Stimulated activated CD8-positive, alpha-beta memory T cell treated with anti-CD3 and anti-CD28 coated beads, Interleukin-12 subunit alpha, Interleukin-12 subunit beta, amount 100 ng/mL, for 1 hour (primary cell): Measurements from ENCODE around the gene MAML3.

Source experiments
- DNase-seq: peaks from one replicate; pipeline ENCODE4 v3.0.0-alpha.2; 2020; ENCODE audit warnings: low read depth

The MAML3 gene

DNA sequence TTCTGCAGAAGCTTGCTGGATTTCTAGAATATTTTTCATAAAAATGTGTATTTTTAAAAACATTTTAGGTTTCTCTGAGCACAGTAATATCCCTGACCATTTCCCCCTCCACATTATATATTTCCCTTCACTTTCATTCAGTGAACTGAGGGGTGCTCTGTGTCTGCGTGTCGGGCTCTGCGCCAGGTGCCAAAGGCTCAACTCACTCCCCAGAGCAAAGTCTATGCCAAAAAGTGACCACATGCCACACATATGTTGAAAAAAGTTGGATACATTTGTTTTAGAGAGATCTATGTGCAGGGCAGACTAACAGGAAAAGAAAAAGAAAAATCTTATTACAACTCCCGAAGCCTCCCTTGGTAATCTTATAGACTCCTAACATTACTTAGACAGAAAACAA lies 254.6 kb downstream of the MAML3 start:
- DNase-seq, result no peak

- no peak for DNase-seq
Measured at GRCh38 chr4:139898293-139898692, 255.7 kb downstream of the MAML3 start.

DNA sequence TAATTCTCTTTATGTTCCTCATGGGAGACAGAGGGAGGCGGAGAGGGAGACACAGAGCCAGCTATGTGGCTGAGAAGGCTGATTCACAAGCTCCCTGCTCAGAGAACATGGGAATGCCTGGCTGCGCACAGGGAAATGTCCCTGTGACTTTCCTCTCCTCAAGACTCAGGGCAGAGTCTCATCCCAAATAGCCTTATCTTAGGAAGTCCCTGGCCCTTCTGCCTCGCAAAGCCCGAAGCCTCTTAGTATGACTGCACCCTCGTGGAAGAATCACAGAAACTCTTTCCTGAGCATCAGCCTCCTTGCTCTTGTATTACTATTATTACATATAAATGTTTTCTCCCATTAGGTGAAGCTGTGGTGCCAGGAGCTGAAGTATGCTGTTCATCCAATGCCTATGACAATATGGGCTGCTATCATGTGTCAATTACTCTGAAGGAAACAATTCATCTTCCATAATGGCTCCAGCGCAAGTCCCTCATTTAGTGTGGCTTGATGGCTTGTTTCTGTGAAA lies 257.8 kb downstream of the MAML3 start:
- no peak for DNase-seq

DNA sequence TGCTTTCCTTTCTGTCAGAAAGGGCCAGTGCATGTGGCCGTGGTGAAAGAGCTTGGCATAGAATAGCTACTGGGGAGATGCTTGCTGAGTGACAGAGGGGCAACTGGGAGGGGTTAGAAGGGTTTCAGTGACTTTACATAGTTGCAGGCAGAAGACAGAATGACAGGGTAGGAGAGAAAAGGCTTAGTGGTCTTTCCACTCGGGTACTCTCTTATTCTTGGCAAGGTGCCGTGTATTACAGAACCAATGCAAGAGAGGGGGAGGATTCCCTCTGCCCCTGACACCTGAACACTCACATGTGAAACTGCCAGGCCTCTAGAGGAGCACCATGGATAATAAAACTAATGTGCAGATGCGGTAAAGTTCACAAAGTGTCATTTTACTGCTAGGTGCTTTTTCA lies 260.2 kb downstream of the MAML3 start:
- no peak for DNase-seq

DNA sequence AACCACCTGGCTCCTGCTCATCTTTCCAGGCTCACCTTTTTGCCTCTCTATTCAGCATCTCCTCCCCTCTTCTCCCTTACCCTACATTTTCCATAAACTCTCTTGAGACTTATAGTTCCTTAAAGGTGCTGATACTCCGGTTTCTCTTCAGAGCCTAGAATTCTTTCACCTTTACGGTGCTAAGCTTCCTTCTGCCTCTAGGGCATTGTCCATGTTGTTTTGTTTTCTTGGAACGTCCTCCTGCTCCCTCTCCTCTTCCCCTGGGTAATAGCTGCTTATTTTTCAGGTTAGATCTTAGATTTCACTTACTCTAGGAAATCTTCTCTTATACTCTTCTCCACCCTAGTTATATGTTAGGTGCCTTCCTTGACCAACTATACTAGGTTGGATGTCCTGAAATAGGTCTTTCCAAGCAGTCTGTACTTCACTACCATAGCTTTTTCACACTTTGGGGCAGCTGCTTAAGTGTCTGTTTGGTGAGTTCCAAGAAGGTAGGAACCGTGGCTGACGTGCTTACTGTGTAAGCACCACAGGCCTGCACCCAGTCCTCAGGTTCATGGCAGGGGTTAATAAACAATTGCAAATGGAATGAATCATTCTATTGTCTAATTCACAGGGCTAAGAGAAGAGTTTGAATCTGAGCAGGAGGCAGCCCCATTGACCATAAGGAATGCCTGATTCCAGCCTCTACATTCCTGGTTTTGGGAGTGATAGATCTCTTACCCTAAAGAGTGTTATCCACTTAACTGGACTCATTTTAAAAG lies 260.8 kb downstream of the MAML3 start:
- DNase-seq, result no peak

- no peak for DNase-seq
Measured at GRCh38 chr4:139890816-139891215, 263.2 kb downstream of the MAML3 start.

- no peak for DNase-seq
Measured at GRCh38 chr4:139889901-139890300, 264.1 kb downstream of the MAML3 start.

DNA sequence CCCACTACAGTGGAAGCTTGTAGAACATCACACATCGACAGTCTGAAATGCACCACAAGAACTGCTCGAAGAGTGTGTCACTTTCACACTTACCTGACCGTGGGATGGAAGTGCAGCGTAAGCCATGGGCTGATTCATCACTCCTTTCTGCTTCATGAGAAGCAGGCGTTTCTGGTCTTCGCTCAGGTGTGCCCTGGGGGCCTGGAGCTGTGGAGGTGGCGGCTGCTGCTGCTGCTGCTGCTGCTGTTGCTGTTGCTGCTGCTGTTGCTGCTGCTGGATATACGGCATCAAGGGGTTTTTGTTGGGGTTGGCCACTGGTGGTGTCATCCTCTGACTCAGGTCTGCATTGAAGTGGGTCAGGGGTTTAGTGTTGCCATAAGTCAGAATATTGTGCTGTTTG lies 264.7 kb downstream of the MAML3 start:
- no peak for DNase-seq

DNA sequence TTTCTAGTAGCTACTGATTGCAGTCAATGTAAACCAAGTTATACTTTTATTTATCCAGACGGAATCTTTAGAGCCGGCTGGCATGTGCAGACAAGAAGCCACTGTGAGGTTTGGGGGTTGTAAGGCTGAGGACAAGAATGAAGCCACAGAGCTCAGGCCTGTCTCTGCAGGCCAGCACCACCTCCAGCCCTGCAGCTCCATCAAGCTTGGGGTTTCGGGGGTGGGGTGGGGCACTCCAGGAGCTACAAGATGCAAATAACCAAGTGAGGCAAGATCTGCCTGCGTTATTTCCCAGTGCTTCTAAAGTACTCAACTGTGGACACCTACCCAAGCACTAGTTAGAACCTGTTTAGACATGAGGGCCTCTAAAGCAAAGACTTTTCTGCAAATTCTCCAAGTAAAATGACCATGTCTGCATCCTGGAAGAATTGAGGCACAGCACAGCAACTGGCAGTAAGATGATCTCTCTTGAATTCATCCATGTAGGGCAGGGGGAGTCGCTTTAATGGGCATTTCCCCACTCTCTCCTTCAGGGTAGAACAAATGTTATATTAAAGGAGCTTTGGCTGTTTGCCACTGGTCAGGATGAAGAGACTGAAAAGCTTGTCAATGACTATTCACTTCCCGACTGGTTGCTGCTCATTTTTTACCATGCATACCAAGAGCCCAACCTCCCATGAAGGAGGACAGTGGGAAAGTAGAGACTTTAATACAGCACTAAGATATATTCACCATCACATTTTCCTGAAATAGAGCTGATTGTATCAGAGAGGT lies 265.8 kb downstream of the MAML3 start:
- no peak for DNase-seq

- DNase-seq, result no peak
Measured at GRCh38 chr4:139887376-139887802, 266.6 kb downstream of the MAML3 start.

- DNase-seq, result no peak
Measured at GRCh38 chr4:139886798-139887197, 267.2 kb downstream of the MAML3 start.

DNA sequence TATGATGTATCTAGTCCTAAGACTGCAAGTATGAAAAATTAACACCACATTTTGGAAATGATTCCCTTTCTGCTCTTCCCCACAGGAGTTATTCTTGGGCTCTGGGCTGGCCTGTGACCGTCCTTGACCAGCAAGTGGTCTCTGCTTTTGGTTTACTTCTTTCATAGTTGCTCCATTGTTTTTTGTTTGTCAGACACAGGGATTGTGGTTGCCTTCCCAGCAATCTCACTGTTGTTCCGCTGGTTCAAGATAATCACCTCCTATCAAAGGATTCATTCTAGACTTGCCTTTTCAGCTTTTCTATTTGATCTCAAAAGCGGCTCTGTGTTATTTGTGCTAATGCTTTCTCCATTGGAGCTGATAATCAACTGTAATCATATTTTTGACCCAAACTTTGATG lies 269.5 kb downstream of the MAML3 start:
- DNase-seq, result no peak

DNA sequence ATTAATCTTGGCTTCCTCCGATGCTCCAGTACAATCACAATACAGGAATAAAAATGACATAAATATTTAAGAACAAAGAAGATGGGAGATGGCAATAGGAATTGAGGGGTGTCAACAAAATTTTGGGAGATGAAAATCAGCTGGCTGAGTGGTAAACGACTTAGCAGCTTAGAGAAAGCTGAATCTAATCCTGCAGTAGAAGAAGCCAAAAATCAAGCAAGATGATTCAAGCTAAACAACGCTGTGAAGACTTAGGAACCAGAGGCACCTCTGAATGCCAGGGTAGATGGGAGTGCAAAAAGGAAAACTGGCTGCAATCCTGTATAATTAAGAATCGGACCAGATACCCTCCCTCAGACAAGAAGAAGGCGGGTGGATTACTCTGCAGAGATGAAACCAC lies 273.1 kb downstream of the MAML3 start:
- DNase-seq, result no peak

DNA sequence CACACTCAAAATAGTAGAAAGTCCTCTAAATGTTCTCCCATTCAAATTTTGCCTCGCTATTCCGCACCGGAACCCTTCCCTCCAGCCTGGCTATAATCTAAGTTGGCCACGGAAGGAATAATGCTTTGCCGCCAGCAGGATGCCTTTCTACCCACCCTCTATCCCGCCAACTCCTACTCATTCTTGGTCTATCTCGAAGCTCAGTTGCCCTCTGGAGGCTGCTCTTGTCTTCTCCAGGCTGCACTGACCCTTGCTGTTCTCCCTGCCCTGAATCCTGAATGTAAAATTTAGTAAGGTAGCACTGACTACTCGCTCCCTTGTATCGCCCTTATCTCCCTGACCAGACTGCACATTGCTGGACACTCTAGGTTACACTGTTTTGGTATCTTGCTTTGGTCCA lies 275.9 kb downstream of the MAML3 start:
- no peak for DNase-seq

DNA sequence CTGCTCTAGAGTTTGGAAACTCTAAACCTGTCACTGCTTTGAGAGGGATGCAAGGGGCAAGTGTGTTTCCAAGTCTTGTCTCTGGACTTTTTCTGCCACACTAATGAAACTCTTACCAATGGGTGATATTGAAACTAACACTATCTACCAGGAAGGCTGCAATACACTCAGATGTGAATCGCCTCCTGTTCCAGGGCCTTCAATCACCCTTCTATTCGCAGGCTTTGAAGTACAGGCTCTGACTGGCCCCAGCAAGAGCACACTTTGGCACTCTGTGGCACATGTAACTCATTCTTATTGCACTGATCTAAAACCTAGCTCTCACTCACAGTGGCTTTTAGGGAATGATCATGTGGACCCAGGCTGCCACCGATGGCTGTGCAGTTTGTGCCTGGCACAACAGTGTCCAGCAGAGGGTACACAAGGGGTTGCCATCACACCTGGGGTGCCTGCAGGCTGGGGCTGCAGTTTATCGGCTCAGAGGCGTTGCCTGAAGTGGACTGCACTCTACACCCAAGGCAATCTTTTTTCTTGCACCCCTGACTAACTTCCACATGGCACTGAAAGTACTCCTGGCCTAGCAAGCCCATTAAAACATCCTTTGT lies 277.5 kb downstream of the MAML3 start:
- DNase-seq, result no peak

DNA sequence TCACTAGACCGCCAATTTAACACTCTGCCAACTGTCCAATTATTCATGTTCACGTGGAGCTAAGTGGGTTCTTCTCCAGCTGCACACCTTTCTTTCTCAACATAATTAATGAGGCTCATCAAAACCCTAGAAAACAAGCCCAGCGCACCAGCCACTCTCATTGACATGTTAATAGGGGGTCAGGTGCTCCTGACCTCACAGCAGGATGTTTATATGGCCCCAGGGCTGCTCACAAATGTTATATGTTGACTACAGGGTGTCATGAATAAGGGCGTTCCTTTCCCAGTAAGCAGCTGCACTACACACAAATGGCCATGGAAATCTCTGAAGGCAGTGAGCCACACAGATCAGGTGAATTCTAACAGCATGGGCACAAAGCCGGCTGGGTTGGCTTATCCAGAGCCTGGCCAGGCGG lies 278.6 kb downstream of the MAML3 start:
- no peak for DNase-seq

DNA sequence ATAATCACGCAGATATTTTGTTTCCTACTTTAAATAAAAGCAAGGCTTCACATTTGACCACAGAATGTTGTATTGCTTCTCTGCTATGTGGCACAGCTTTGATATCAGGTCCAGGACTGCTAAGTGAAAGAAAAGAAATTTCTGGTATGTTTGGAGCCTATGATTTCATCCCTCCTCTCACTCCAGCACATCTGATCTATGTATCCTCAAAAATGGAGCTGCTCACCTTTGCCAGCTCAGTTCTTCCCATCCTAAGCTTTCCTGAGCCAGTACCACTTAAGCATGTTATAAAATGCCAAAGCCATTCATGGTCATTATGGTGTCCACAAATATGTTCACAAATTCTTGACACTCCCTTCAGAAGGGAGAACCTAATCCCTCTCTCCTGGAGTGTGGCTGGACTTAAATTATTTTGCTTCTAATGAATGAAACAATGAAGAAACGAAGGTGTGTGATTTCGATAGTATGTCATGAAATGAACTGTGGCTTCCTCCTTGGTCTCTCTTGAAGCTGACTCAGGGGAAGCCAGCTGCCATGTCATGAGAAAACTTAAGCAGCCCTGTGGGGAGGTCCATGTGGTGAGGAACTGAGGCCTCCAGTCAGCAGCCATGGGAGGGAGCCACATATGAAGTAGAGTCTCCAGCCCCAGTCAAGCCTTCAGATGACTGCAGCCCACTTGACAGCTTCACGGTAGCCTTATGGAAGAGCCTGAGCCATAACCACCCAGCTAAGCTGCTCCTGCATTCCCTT lies 280.7 kb downstream of the MAML3 start:
- DNase-seq, result no peak

DNA sequence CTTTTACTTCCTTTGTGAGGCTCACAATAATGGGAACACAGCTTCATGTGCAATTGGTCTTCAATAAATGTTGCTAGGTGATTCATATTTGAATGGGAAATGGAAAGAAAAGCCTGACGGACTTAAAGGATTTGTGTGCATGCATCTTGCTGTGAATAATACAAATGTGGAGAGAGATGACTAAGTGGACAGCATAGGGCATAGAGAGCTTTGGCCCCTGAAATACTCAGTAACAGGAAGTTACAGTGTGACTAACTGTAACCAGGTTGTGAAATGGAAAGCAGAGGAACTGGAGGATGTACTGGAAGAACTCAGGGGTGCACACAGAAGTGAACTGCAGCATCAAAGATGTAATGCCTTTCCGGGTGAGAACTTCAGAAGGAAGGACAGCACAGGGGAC lies 281.7 kb downstream of the MAML3 start:
- DNase-seq, result no peak

- DNase-seq, result no peak
Measured at GRCh38 chr4:139869810-139870209, 284.2 kb downstream of the MAML3 start.

DNA sequence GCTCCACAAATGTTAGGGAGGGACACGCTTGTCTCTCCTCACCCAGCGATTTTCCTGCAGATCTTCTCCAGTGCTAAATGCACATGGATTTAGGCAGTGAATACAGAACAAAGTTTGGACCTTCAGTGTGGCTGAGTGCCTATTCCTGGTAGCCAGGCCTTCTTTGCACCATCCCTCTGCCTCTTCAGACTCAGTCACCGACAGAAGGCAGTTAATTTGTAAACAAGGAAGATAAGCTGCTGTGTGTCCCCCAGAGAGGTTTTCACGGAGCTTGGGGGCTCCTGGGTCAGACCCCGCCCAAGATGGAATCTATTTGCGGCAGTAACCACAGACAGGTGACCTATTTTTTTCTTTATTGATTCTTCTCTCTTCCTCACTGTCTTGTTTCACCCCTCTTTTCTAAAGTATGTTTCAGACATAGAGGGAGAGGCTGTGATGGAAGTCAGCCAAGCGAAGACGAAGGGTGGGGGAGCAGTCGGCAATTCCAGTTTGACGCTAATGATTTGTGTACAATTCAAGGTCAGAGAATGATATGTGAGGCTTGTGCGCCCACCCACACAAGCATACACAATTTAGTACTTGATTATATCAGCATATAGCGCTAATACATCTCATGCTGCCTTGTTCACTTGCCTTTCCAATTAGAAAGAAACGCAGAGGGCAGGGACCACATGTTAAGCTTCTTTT lies 287.6 kb downstream of the MAML3 start:
- DNase-seq, result no peak

DNA sequence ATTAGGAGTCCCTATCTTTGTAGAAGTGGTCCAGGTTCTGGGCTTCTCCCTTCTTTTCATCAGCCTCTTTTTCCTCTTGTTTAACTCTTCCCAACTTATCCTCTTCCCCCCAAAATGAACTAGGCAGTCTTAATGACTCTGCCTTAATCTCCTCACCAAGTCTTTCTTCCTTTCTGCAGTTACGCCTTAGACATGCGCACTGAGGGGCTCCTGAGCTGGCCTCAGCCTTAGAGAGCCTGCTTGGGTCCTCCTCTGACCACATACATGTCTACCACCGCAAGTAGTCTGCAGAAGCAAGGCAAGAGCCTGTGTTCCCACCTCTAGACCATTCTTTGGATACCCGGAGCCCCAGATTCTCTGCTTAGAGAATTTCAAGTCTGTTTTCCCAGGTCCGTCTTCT lies 288.4 kb downstream of the MAML3 start:
- no peak for DNase-seq

DNA sequence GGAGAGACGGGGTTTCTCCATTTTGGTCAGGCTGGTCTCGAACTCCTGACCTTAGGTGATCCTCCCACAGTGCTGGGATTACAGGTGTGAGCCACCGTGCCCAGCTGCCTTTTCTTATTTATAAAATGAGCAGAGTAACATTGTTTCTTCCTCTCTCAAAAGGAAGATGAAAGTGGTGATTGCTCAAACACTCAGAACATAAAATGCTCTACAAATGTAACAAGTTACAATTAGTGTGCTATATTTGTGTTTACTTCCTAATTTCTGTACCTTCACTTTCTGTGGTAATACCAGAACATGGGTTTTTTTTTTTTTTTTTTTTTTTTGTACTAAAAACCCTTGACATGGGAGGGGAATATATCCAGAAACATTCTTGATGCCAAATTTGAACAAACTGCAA lies 290.5 kb downstream of the MAML3 start:
- DNase-seq, result no peak
